GM18520 (cell line): Measurements from ENCODE around the gene WDR73.
"Not testable (repeated sequence)": the region's sequence is repeated elsewhere in the genome, so short reads cannot be mapped to it uniquely, and the experiment has no call there.

Source experiments
- ATAC-seq: cut with Tn5 transposase; IDR thresholded peaks from one replicate; pipeline ENCODE4 v1.9.1; 2021; ENCODE audit not compliant: unreplicated experiment

WDR73 gene

DNA sequence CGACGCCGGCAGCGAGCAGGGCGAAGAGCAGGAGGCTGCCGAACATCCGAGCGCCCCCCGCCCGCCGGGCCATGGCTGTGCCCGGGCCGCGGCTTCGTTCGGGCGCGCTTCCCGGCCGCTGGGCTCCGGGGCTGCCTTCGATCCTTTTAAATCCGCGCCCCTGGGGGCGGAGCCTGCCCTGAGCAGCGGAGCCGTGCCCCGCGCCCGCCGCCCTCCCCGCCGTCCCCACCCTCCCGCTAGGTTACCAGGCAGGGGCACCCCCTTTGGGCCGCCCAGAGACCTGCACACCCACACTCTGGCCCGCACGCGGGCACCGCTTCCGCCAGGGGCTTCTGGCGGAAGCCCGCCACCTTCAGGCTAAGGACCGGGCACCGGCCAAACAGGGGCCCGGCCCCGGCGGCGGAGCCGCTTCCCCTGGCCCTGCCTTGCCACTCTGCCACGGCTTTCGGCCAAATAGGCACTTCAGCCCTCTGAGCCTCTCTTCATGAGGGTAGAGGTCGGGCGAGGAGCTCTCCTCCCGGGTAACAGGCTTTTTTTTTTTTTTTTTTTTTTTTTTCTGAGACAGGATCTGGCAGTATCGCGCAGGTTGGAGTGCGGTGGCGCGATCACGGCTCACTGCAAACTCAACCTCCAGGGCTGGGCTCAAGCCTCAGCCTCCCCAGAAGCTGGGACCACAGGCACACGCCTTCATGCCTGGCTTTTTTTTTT is 4.2 kb upstream of the WDR73 start, which contains the start of gene NMB:
TSS of gene NMB (minus strand) at position 120 of the 708 bp plus-strand sequence. CDS start at position 73, 47 bp downstream.
- ATAC-seq: peak; percentile 73

DNA sequence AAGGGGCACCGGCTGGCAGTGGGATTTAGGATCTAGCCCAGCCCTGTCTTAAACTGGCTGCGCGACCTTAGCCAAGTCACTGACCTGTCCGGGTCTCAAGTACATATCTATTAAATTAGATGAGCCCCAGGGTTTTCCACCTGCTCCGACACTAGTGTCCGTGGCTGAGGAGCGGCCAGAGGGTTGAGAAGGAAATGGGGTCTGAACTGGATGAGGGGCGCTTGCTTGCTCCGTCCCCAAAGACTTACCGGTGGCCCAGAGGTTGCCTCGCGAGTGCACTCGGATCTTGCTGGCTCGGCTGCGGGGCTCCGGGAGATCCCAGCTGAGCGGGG is 3.6 kb upstream of the WDR73 start:
- ATAC-seq: no peak

- no peak for ATAC-seq
Observed at GRCh38 chr15:84656972-84657371, 2.9 kb upstream of the WDR73 start.

DNA sequence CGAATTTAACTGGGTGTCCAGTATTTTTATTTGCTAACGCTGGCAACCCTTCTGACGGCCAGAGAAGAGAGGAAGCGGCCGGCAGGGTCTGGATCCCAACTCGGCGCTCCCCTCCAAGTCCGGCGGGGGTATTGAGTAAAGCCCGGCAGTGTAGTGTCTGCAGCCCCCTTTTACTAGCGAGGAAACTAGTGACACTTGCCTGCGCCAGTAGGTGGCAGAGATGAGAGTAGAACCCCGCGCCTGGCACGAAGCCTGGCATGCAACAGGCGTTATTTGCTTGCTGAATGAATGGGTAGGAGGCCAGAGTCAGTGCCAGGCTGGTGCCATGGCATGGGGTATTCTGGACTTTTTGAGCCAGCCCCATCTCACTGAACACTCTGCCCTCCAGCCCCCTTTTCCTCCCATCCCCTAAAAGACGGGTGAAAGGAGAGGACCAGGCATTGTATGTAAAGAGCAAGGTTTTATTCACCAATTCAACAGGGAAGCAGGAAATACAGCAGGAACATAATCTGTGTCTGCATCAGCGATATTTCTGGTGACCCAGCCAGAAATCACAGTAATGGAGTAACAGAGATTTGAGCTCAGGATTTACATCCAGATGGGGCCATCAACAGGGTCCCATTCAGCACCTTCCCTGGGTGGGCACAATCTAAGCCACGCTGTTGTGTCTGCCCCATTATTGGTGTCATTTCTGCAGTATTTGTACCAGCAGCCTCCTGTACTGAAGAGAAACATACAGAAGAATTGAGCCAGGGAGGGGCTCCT is 788 bp upstream of the WDR73 start:
- peak; percentile 22 for ATAC-seq

- ATAC-seq: no peak
Observed at GRCh38 chr15:84653584-84653909, 536 bp downstream of the WDR73 start.

GRCh38 chr15:84649706-84650105 is 4.4 kb downstream of the WDR73 start:
- ATAC-seq: no peak

DNA sequence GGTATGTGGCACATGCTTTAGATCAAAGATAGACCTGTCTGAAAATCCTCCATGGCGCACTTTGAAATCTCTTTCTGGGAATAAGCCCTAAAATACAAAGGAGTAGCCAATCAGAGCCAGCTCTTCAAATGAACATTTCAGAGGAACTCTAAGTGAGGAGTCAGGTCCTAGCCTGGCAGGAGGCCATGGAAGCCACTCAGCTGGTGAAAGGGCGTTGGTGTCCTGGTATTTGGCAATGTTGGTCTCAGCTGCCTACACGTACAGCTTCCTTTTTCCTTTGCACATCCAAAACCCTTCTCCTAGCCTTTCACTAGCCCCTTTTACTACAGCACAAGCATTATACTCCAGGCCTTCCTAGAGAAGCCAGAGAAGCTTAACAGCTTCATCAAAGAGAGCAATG is 5.5 kb downstream of the WDR73 start:
- ATAC-seq: no peak

GRCh38 chr15:84647726-84648125 is 6.4 kb downstream of the WDR73 start:
- ATAC-seq: no peak

DNA sequence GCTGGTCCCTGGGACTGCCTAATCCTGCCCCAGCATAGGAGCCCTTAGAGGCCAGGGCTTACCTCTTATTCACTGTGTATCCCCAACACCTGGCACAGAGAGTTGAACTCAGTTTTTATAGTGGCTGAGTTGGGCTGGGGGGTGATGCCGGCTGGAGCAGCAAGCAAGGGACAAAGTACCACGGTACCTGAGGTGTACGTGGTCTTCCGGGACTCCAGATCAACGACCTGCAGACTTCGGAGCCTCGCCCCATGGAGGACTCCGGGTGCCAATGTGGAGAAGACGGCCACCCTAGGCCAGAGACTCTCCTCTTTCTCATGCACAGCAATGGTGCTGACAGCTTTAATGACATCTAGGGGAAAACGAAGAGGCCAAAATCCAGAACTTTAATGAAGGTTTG is 8.1 kb downstream of the WDR73 start:
- no peak for ATAC-seq

DNA sequence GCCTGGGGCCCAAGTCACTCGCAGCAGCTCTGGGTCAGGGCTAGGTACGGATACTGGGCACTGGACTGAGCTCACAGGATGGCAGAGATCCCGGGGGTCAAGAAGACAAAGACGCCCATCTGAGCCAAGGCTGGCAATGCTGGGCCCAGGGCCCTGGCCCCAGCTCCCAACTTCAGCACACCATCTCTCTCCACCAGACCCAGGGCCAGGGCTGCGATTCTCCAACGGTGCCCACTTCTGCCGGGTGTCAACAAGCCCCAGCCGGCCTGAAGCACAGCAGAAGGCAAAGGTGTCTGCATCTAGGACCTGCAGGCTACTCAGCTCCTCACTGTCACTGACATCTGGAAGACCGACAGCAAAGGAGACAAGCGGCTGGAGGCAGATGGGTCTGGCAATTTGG is 8.6 kb downstream of the WDR73 start:
- no peak for ATAC-seq

GRCh38 chr15:84643838-84644237 is 10.2 kb downstream of the WDR73 start:
- ATAC-seq: no peak

- not testable (repeated sequence) for ATAC-seq
Observed at GRCh38 chr15:84642640-84643039, 11.4 kb downstream of the WDR73 start.

DNA sequence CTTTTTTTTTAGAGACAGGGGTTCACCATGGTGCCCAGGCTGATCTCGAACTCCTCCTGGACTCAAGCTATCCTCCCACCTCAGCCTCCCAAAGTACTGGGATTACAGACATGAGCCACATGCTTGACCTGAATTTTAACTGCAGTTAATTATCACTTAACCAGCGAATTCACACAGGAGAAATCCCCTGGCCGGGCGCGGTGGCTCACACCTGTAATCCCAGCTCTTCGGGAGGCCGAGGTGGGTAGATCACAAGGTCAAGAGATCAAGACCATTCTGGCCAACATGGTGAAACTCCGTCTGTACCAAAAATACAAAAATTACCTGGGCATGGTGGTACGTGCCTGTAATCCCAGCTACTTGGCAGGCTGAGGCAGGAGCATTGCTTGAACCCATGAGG is 12.2 kb downstream of the WDR73 start:
- ATAC-seq: not testable (repeated sequence)

GRCh38 chr15:84638103-84638502 is 16.0 kb downstream of the WDR73 start:
- ATAC-seq: no peak

DNA sequence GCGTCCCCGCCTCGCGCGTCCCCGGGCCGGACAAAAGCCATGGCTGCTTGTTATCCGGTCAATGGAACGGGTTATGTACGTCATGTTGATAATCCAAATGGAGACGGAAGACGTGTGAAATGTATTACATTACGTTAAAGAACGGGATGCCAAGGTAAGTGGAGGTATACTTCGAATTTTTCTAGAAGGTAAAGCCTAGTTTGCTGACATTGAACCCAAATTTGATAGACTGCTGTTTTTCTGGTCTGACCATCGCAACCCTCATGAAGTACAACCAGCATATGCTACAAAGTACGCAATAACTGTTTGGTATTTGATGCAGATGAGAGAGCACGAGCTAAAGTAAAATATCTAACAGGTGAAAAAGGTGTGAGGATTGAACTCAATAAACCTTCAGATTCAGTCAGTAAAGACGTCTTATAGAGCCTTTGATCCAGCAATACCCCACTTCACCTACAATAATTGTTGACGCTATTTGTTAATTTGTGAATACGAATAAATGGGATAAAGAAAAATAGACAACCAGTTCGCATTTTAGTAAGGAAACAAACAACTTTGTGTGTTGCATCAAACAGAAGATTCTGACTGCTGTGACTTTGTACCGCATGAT is 19.8 kb downstream of the WDR73 start:
- no peak for ATAC-seq

DNA sequence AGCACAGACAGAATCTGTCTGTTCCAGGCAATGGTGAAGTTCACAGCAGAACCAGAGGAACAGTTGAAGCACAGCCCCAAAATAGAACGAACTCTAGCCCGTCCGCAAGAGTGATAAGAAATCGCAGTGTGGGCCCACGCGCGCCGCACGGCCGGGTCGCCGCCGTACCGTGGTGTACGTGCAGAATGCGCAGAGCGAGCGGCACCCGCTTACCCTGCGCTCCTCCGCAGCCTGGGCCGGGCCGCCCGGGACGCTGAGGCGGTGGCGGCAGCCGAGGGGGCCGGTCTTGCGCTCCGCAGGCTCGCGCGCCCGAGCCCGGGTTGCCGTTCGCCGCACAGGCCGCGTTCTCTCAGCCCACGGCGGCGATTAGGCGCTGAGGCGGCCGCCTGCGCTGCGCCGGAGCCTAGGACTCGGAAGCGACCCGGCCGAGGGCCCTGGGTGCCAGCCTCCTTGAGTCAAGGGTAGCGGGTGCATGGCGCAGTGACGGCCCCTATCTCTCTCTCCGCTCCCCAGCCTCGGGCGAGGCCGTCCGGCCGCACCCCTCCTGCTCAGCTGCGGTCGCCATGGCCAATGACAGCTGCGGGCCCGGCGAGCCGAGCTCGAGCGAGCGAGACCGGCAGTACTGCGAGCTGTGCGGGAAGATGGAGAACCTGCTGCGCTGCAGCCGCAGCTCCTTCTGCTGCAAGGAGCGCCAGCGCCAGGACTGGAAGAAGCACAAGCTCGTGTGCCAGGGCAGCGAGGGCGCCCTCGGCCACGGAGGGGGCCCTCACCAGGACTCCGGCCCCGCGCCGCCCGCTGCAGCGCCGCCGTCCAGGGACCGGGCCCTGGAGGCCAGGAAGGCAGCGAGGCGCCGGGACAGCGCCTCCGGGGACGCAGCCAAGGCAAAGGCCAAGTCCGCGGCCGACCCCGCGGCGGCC is 20.5 kb downstream of the WDR73 start:
- peak; percentile 27 for ATAC-seq

DNA sequence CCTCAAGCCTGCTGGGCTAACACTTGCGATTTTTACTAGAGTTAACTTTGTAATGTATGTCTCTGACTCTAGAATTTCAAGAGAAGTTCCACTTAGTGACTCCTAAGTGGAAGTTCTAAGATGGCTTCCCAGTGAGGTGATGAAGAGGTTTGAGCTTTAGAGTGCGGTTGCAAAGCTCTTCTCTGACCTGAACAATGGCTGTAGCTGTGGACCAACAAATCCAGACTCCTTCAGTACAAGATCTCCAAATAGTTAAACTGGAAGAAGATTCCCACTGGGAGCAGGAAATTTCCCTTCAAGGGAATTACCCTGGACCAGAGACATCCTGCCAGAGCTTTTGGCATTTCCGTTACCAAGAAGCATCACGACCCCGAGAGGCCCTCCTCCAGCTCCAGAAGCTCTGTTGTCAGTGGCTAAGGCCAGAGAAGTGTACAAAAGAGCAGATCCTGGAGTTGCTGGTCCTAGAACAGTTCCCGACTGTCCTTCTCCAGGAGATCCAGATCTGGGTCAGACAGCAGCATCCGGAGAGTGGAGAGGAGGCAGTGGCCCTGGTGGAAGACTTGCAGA is 22.3 kb downstream of the WDR73 start:
- ATAC-seq: no peak

GRCh38 chr15:84629033-84629432 is 25.1 kb downstream of the WDR73 start:
- no peak for ATAC-seq

- ATAC-seq: no peak
Observed at GRCh38 chr15:84625123-84625522, 29.0 kb downstream of the WDR73 start.

- no peak for ATAC-seq
Observed at GRCh38 chr15:84624359-84624758, 29.7 kb downstream of the WDR73 start.
